Ascending aorta (tissue), 2 donors: ENCODE data around the gene PCSK6. TPM values are rescaled to one million over a fixed set of nuclear protein-coding genes. Genes with fewer than 3 reads are reported as not detected.

ENCODE experiments used
- DNase-seq, 2 donors: peaks; one replicate each; pipeline ENCODE4 v3.0.0-alpha.2; 2019; ENCODE audit warnings: low spot score in 2 of 2
- H3K27ac ChIP-seq, 2 donors: fragments of 200-600 bp; sonication (generic); one replicate each; pipeline ENCODE4 v1.5.1; 2016 to 2017; ENCODE audit warnings: mild to moderate bottlenecking in 1 of 2
- H3K27me3 ChIP-seq: fragments of 200-600 bp; sonication (generic); one replicate; pipeline ENCODE4 v1.5.1; 2017
- H3K36me3 ChIP-seq, 2 donors: fragments of 200-600 bp; sonication (generic); one replicate each; pipeline ENCODE4 v1.5.1; 2016
- H3K4me1 ChIP-seq, 2 donors: fragments of 200-600 bp; sonication (generic); one replicate each; pipeline ENCODE4 v1.5.1; 2016 to 2017; ENCODE audit warnings: mild to moderate bottlenecking in 1 of 2
- H3K4me3 ChIP-seq, 2 donors: fragments of 200-600 bp; sonication (generic); one replicate each; pipeline ENCODE4 v1.5.1; 2016 to 2017; ENCODE audit warnings: mild to moderate bottlenecking in 1 of 2
- H3K9me3 ChIP-seq, 2 donors: fragments of 200-600 bp; sonication (generic); one replicate each; pipeline ENCODE4 v1.5.1; 2016
- intact Hi-C: fragments of 100-400 bp; cut with DNase I; formaldehyde crosslinking; loops from one replicate; pipeline ENCODE4 v1.15.1; 2023
- total RNA-seq: library from RNA; depleted of rRNA; stranded (reverse); fragments of >200 nt; gene quantifications from one replicate; pipeline ENCODE4 v1.1.0, GENCODE V29; 2016
- TF ChIP-seq, protein P1 (sequence below), 3 experiments: fragments of 200-600 bp in 2 of 3; fragments of 450-650 bp in 1 of 3; sonication (generic) in 2 of 3; IDR thresholded peaks; one replicate each; pipeline ENCODE4 v1.5.1; 2016 to 2019; ENCODE audit warnings: antibody characterized with exemption in 3 of 3, mild to moderate bottlenecking in 1 of 3, moderate library complexity in 1 of 3

The PCSK6 gene
- total RNA-seq, 1 donor from 2014 or later = 3.9 TPM

GRCh38 chr15:101390462-101390861 lies 99.0 kb downstream of the PCSK6 start:
- H3K27ac ChIP-seq = no peak overlapping the region
- intact Hi-C loops = no loop called here
- no peaks in the 10 kb centered on the region for H3K36me3 ChIP-seq
- no peak for DNase-seq
- no peaks in the 10 kb centered on the region for H3K27me3 ChIP-seq
- H3K4me1 ChIP-seq = no peaks in the 10 kb centered on the region
- no peak overlapping the region for H3K4me3 ChIP-seq
- TF ChIP-seq, protein P1, sequence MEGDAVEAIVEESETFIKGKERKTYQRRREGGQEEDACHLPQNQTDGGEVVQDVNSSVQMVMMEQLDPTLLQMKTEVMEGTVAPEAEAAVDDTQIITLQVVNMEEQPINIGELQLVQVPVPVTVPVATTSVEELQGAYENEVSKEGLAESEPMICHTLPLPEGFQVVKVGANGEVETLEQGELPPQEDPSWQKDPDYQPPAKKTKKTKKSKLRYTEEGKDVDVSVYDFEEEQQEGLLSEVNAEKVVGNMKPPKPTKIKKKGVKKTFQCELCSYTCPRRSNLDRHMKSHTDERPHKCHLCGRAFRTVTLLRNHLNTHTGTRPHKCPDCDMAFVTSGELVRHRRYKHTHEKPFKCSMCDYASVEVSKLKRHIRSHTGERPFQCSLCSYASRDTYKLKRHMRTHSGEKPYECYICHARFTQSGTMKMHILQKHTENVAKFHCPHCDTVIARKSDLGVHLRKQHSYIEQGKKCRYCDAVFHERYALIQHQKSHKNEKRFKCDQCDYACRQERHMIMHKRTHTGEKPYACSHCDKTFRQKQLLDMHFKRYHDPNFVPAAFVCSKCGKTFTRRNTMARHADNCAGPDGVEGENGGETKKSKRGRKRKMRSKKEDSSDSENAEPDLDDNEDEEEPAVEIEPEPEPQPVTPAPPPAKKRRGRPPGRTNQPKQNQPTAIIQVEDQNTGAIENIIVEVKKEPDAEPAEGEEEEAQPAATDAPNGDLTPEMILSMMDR (IDR thresholded peaks at IDR 0.05) = no peak
- no peaks in the 10 kb centered on the region for H3K9me3 ChIP-seq

- no peaks in the 10 kb centered on the region for H3K36me3 ChIP-seq
- H3K27me3 ChIP-seq = no peaks in the 10 kb centered on the region
- no peaks in the 10 kb centered on the region for H3K9me3 ChIP-seq
- H3K4me3 ChIP-seq = no peak overlapping the region
- TF ChIP-seq, protein P1 (IDR thresholded peaks at IDR 0.05) = no peak
- intact Hi-C loops = no loop called here
- H3K27ac ChIP-seq = no peak overlapping the region
- no peak for DNase-seq
- H3K4me1 ChIP-seq = no peaks in the 10 kb centered on the region
Measured at GRCh38 chr15:101390060-101390459, 99.4 kb downstream of the PCSK6 start.

DNA sequence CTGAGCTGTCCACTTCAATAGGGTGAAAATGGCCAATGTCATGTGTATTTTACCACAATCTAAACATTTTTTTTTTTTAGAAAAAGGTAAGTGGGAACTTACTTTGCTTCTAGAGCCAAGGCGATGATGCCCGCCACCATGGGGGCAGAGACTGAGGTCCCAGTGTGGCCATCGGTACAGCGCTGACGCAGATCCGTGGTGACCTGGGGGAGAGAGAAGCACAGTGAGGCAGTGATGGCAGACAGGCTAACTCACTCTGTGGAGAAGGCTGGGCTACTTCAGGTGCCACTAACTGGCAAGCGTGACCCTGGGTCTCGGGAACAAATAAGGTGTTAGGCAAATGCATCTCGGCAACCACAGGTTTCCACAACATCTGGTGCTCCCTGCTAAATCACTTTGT lies 100.1 kb downstream of the PCSK6 start:
- TF ChIP-seq, protein P1 (IDR thresholded peaks at IDR 0.05) = no peak
- H3K36me3 ChIP-seq = no peaks in the 10 kb centered on the region
- no peak overlapping the region for H3K4me3 ChIP-seq

DNA sequence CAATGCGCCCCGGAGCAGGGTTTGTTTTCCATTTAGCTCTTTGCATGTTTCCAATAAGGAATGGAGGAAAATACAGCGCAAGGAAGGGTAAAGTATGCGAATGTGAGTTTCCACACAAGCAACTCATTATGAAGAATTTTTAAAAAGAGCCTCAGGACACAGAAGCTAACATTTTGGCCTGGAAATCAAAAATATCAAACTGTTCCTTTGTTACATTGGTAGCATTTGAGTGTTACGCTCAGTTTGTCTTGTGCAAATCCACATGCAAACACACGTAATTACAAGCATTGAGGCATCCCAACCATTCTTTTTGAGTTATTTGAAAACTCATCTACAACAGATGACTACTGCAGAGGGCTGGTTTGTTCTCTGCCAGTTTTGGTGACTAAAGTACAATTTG lies 101.5 kb downstream of the PCSK6 start:
- H3K4me1 ChIP-seq = no peaks in the 10 kb centered on the region
- TF ChIP-seq, protein P1 (IDR thresholded peaks at IDR 0.05) = no peak
- intact Hi-C loops = no loop called here

More for the DNA sequence above, 100.1 kb downstream of the PCSK6 start:
- DNase-seq = no peak
- H3K27ac ChIP-seq = no peak overlapping the region
- H3K4me1 ChIP-seq = no peaks in the 10 kb centered on the region
- no peaks in the 10 kb centered on the region for H3K27me3 ChIP-seq
- intact Hi-C loops = no loop called here
- H3K9me3 ChIP-seq = no peaks in the 10 kb centered on the region

GRCh38 chr15:101387574-101387973 lies 101.9 kb downstream of the PCSK6 start:
- H3K36me3 ChIP-seq = no peaks in the 10 kb centered on the region
- TF ChIP-seq, protein P1 (IDR thresholded peaks at IDR 0.05) = no peak
- no peak overlapping the region for H3K27ac ChIP-seq
- no peak overlapping the region for H3K4me3 ChIP-seq
- no peaks in the 10 kb centered on the region for H3K27me3 ChIP-seq
- no peaks in the 10 kb centered on the region for H3K4me1 ChIP-seq
- no peaks in the 10 kb centered on the region for H3K9me3 ChIP-seq
- no peak for DNase-seq
- intact Hi-C loops = no loop called here

More for the DNA sequence above, 101.5 kb downstream of the PCSK6 start:
- Histone ChIP-seq H3K9me3 (no peaks in the 10 kb centered on the region), H3K27ac (no peak overlapping the region), H3K27me3 (no peaks in the 10 kb centered on the region), H3K36me3 (no peaks in the 10 kb centered on the region), H3K4me3 (no peak overlapping the region)
- no peak for DNase-seq

GRCh38 chr15:101386967-101387366 lies 102.5 kb downstream of the PCSK6 start:
- no peak overlapping the region for H3K27ac ChIP-seq
- no peak overlapping the region for H3K4me3 ChIP-seq
- H3K4me1 ChIP-seq = no peaks in the 10 kb centered on the region
- H3K27me3 ChIP-seq = no peaks in the 10 kb centered on the region
- intact Hi-C loops = no loop called here
- TF ChIP-seq, protein P1 (IDR thresholded peaks at IDR 0.05) = no peak
- no peak for DNase-seq
- no peaks in the 10 kb centered on the region for H3K36me3 ChIP-seq
- H3K9me3 ChIP-seq = no peaks in the 10 kb centered on the region
